HG03159 (cell line): ENCODE results near the gene DFFA.

Source experiments
- ATAC-seq: cut with Tn5 transposase; IDR thresholded peaks from one replicate; pipeline ENCODE4 v1.9.1; 2021; ENCODE audit warnings: mild to moderate bottlenecking, moderate library complexity; ENCODE audit not compliant: unreplicated experiment

Gene DFFA

GRCh38 chr1:10472220-10473144 lies at the start of gene DFFA:
Gene DFFA (minus strand): TSS chr1:10472529. CDS start chr1:10472458, 71 bp downstream.
- peak; percentile 88 for ATAC-seq

- no peak for ATAC-seq
Observed at GRCh38 chr1:10521537-10522157, 49.3 kb upstream of the DFFA start.

GRCh38 chr1:10520952-10521351 lies 48.6 kb upstream of the DFFA start:
- ATAC-seq: no peak

DNA sequence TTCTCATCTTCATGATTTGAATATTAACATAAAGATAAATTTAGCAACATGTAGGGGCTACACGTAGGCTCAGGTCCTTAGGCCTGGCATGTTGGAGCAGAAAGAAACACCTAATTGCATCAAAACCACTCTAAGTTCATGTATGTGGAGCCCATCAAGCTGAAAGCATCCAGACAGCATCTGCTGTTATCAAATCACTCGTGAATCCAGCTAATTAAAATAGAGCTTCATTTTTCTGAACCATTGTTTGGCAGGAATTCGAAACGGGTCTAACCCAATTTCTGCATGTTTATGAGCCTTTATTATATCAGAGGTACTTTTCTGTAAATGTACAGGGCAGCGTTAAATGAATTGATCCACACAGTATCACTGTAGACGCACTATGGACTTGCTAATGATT lies 48.2 kb upstream of the DFFA start:
- ATAC-seq: no peak

DNA sequence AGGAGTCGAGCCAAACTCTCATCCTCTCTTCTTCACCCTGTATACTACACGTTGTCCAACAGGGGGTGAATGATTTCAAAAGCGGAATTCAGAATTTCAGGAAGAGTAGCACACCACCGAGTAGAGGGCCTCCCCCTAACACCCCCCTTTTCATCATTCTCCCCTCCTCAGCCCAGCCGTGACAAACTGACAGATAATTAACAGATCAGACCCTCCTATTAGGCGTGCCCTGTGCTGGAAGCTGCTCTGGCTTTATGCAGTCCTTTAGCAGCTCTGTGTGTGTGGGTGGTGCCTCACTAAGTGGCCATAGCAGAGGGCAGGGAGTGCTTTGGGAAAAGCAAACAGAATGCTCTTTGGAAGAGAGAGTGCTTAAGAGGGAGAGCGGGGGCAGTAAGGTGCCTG lies 46.7 kb upstream of the DFFA start:
- ATAC-seq: no peak

GRCh38 chr1:10517677-10517982 lies 45.3 kb upstream of the DFFA start:
- no peak for ATAC-seq

DNA sequence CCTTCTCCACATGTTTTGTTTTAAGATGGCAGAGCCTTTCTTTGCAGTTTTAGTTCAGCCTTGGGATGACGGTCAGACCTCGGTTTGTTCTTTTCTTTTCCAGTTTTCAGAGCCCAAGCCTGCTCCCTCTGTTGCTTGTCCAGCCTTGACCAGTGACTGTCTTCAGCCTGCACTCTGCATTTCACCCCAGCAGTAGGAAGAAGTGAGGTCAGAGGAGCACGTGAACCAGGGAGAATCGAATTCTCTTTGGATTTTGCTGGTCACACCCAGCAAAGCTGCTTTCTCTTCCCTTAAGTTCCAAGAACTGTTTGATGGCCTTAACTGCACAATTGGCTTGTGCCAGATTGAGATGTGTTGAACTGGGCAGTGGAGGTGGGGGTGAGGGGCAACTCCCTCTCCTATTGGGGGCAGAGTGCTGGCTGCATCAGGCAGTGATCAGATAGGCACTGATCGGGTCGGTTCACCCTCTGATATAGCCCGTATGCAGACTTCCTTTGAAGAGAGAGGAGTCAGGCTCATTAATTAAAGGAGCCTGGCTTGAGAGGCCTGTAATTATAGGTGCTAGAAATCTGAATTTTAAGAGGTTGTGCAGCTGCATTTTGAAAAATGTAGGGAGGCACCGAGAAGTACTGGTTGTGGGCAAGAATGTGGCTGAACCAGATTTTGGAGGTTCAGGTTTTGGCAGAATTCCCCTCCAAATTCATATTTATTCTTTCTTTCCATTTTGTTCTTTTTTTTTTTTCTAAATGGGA lies 44.8 kb upstream of the DFFA start:
- ATAC-seq: no peak

DNA sequence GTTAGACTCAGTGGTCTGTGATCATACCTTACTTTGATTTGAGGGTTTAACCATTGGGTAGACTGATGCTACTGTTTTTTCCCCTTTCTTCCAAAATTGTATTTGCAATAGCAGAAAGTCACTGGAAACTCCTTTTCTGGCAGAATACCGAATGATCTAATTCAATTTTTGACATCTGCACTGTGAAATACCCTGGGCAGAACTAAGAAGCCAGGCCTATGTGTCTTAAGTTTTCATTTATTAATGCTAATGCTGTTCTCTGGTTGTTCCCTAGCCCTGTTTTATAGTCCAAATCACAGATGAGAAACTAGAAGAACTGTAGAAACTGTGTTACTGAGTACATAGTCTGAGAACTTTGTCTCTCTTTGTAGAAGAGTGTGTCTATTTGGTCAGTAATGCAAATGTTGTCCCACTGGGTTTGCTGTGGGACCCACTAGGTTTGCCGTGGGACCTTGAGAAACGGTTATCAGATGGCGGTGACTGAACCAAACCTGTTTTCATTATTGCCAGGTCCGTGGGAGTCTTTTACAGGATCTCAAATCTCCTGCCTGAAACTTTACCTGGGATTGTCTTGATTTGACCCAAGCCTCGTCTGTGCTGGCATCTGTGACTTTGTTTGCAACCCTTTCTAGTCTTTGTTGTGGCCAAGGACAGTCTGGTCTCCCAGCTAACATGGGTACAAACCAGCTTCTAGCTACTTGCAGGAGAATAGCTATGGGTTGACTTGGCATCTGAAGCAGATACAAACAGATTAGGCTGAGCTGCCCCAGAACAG lies 43.8 kb upstream of the DFFA start:
- ATAC-seq: no peak

GRCh38 chr1:10515301-10515975 lies 43.1 kb upstream of the DFFA start:
- no peak for ATAC-seq

DNA sequence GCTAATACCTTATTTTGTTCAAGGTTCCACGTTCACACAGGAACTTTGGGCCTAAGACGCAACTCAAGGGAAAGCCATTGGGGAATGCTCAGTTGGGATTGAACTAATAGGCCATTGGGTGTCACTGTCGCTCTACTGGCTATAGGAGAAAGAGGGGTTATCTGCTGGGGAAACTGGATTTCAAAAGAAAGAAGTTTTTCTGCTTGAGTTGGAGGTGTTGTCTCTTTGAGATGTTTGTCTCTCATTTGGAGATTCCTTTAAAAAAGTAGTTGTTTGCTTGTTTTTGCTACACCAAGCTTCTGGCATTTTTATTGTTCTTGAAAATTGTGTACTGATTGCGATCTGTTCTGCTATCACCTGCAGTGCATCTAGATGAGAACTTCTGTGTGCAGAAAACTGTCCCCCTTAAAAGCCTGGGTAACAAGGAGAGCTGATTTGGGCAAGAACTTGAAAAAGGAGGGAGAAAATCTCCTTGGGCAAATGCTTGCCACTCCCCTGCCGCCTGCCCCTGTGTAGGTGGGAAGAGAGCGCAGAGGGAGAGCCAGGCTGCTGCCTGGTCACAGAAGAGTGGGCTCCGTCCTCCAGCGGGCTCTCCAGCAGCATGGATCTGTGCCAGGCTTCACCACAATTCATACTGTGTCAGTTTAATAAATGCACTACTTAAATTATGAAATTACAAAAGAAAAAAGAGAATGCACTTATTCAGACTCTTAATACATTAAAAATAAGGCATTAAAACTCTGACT lies 42.3 kb upstream of the DFFA start:
- ATAC-seq: no peak

- ATAC-seq: no peak
Observed at GRCh38 chr1:10513199-10513598, 40.9 kb upstream of the DFFA start.

DNA sequence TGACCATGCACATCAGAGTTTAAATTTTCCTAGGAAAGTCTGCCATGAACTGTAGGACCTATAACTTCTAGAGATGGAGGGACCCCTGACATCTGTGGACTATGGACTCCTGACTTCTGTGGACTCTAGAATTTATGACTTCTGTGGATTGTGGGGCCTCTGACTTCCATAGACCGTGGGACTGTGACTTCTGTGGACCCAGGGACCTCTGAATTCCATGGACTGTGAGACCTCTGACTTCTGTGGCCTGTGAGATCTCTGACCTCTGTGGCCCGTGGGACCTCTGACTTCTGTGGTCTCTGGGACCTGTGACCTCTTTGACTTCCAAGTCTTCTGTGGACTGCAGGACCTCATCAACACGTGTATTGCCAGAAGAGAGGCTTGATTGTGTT lies 39.2 kb upstream of the DFFA start:
- ATAC-seq: no peak

DNA sequence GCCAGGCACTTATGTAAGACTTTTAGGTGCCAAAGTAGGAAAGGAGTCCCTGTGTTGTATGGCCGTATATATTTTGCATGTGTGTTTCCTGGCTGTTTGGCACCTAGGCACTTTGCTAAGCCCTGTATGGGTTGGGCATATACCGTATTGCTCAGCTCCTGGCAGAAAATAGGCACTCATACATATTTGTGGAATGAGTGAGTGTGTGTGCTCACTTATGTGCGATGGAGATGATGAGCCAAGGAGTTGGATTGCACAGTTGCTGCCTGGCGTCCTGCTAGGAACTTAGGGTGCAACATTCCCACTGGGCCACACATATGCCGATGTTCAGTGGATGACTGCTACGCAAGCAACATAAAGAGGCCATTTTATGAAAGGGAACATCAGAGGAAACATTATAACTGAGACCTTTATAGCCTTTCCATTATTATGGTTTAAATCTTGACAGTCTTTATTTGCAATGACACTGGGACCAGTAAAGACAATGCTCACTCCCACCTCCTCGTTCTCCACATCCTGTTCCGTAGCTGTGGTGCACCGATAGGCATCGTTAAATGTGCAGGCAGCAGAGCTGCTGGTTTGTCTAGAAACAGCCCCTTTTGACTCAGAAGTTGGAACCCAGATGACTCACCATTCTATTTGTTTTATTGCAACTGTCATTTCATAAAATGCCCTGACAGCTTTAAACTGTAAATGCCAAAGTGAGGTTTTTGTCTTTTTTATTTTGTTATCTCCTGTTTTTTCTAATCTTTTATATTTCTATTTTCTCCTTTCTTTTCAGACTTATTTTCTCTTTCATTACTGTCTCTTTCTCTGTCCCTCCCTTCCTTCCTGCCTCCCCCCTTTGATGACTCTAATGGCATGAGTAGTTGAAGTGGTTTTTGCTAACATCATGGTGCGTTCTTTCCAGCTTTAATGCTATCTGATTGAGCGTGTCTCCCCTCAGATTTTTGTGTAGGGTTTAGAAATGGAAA lies 38.5 kb upstream of the DFFA start:
- ATAC-seq: peak; percentile 74

DNA sequence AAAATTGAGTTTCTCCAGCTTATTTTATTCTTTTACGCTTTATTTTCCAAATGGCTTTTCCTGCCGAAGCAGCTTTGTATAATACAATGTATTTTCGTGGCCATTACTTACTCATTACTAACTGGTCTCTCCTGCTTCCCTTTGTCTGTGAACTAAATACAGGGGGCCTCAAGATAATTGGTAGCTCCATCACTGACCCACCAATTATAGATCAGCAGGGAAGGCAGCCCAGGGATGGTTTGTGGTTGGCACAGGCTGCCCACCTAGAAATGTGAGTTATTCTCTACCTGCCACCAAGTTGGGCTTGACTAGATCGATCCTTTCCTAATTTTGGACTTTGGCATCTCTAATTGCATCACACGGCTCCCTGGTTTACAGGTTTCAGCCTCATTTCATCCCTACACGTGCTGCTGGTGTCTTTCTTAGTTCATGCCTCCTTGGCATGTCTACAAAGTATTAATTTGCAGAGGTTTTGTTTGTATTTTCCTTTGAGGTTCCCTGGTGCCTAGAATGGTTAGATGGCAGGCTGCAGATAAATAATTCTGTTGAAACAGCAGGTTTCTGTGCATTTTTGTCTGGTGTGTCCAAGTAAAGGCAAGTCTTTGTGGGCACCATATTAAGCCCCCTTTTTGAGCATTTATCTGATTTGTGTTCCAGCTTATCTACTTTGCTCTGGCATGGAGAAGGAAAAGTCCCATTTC lies 37.6 kb upstream of the DFFA start:
- no peak for ATAC-seq

GRCh38 chr1:10508511-10508951 lies 36.2 kb upstream of the DFFA start:
- no peak for ATAC-seq

GRCh38 chr1:10507111-10507879 lies 35.0 kb upstream of the DFFA start:
- ATAC-seq: no peak

DNA sequence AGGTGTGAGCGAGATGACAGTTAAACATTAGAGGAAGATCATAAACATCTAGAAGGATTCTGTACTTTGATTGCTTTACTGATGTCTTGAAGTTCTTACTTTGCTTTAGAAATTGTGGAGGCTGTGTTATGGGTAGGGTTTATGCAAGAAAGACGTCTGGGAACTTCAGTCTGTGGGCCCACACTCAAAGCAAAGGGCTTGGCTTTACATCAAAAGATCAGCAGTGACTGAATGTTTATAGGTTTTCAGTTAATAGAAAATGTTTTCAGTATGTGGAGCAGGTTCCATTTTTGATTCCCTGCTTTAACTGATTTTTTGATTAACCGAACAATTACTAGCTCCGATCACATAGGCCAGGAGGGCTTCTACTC lies 34.3 kb upstream of the DFFA start:
- ATAC-seq: no peak
